HEK293 (cell line): ENCODE results near the gene STC2.

Experiments
- CTCF ChIA-PET: fragments of 350-600 bp; formaldehyde crosslinking; extraction: SDS; loops from one replicate; lab custom pipeline; 2021; ENCODE audit warnings: antibody characterized with exemption; lab: Yijun Ruan, JAX
- POLR2A ChIA-PET: fragments of 300-600 bp; formaldehyde crosslinking; extraction: SDS; loops from one replicate; lab custom pipeline; 2020; ENCODE audit warnings: antibody characterized with exemption, inconsistent platforms; lab: Yijun Ruan, JAX
- H3K27ac ChIP-seq: fragments of 200-500 bp; sonication (Bioruptor generic); 2 replicates; pipeline ENCODE4 v1.5.1; 2014; ENCODE audit warnings: low read depth, low read length, control low read depth, inconsistent platforms; ENCODE audit errors: extremely low read depth
- H3K36me3 ChIP-seq, 2 experiments: fragments of 200-500 bp in 1 of 2; sonication (Bioruptor generic) in 1 of 2; 1 replicate in 1 of 2; 2 replicates in 1 of 2; pipeline ENCODE4 v1.5.1; 2014 to 2017; ENCODE audit warnings: inconsistent platforms in 2 of 2, low read length in 2 of 2; ENCODE audit not compliant: control insufficient read depth in 2 of 2, insufficient read depth in 1 of 2
- H3K4me1 ChIP-seq: fragments of 200-500 bp; sonication (Bioruptor generic); 2 replicates; pipeline ENCODE4 v1.5.1; 2014; ENCODE audit warnings: mild to moderate bottlenecking, low read length, inconsistent platforms; ENCODE audit not compliant: control insufficient read depth, insufficient read depth
- H3K4me3 ChIP-seq: 2 replicates; pipeline ENCODE4 v1.5.1; 2011; ENCODE audit warnings: low read depth, mild to moderate bottlenecking, control low read depth, low read length, moderate library complexity
- H3K9me3 ChIP-seq: fragments of 200-500 bp; sonication (Bioruptor generic); 2 replicates; pipeline ENCODE4 v1.5.1; 2014; ENCODE audit warnings: low read depth, low read length, inconsistent platforms; ENCODE audit not compliant: control insufficient read depth, insufficient read depth
- BCL11B ChIP-seq: fragments of 450-650 bp; formaldehyde crosslinking; IDR thresholded peaks from 2 replicates; pipeline ENCODE4 v1.5.1; 2016; ENCODE audit warnings: low read depth, missing biosample characterization, missing genetic modification characterization
- IKZF3 ChIP-seq: fragments of 450-650 bp; IDR thresholded peaks from 2 replicates; pipeline ENCODE4 v1.5.0; 2018; ENCODE audit warnings: missing biosample characterization, mild to moderate bottlenecking, missing genetic modification characterization, moderate library complexity
- MYNN ChIP-seq: fragments of 450-650 bp; formaldehyde crosslinking; IDR thresholded peaks from 2 replicates; pipeline ENCODE4 v1.5.1; 2016; ENCODE audit warnings: missing biosample characterization, missing genetic modification characterization, borderline replicate concordance
- ZBTB17 ChIP-seq: fragments of 450-650 bp; formaldehyde crosslinking; IDR thresholded peaks from 2 replicates; pipeline ENCODE4 v1.5.1; 2016; ENCODE audit warnings: missing biosample characterization, missing genetic modification characterization
- ZBTB20 ChIP-seq: fragments of 450-650 bp; formaldehyde crosslinking; IDR thresholded peaks from 2 replicates; pipeline ENCODE4 v1.5.1; 2016; ENCODE audit warnings: missing biosample characterization, missing genetic modification characterization
- ZBTB21 ChIP-seq: fragments of 450-650 bp; formaldehyde crosslinking; IDR thresholded peaks from 2 replicates; pipeline ENCODE4 v1.5.1; 2017; ENCODE audit warnings: missing biosample characterization, missing genetic modification characterization
- ZFP3 ChIP-seq: fragments of 450-650 bp; formaldehyde crosslinking; IDR thresholded peaks from 2 replicates; pipeline ENCODE4 v1.5.1; 2016; ENCODE audit warnings: low read depth, missing biosample characterization, missing genetic modification characterization
- ZNF112 ChIP-seq: fragments of 450-650 bp; formaldehyde crosslinking; IDR thresholded peaks from 2 replicates; pipeline ENCODE4 v1.5.0; 2017; ENCODE audit warnings: missing biosample characterization, missing genetic modification characterization
- ZNF121 ChIP-seq: fragments of 450-650 bp; formaldehyde crosslinking; IDR thresholded peaks from 2 replicates; pipeline ENCODE4 v1.5.1; 2016; ENCODE audit warnings: missing biosample characterization, missing genetic modification characterization
- ZNF223 ChIP-seq: fragments of 450-650 bp; formaldehyde crosslinking; IDR thresholded peaks from 2 replicates; pipeline ENCODE4 v1.5.1; 2016; ENCODE audit warnings: missing biosample characterization, missing genetic modification characterization
- ZNF24 ChIP-seq: fragments of 450-650 bp; formaldehyde crosslinking; IDR thresholded peaks from 2 replicates; pipeline ENCODE4 v1.5.1; 2016; ENCODE audit warnings: missing biosample characterization, missing genetic modification characterization
- ZNF248 ChIP-seq: fragments of 450-650 bp; formaldehyde crosslinking; IDR thresholded peaks from 2 replicates; pipeline ENCODE4 v1.5.1; 2017; ENCODE audit warnings: missing biosample characterization, missing genetic modification characterization
- ZNF311 ChIP-seq: fragments of 450-650 bp; formaldehyde crosslinking; IDR thresholded peaks from 2 replicates; pipeline ENCODE4 v1.5.1; 2017; ENCODE audit warnings: missing biosample characterization, missing genetic modification characterization, borderline replicate concordance
- ZNF324 ChIP-seq: fragments of 450-650 bp; formaldehyde crosslinking; IDR thresholded peaks from 2 replicates; pipeline ENCODE4 v1.5.1; 2016; ENCODE audit warnings: missing biosample characterization, missing genetic modification characterization
- ZNF335 ChIP-seq: fragments of 450-650 bp; formaldehyde crosslinking; conservative IDR thresholded peaks from 2 replicates; pipeline ENCODE4 v1.5.1; 2016; ENCODE audit warnings: missing biosample characterization, missing genetic modification characterization
- ZNF366 ChIP-seq: fragments of 450-650 bp; formaldehyde crosslinking; conservative IDR thresholded peaks from 2 replicates; pipeline ENCODE4 v1.5.1; 2016; ENCODE audit warnings: missing biosample characterization, missing genetic modification characterization
- ZNF423 ChIP-seq: fragments of 450-650 bp; formaldehyde crosslinking; IDR thresholded peaks from 2 replicates; pipeline ENCODE4 v1.5.1; 2016; ENCODE audit warnings: missing biosample characterization, missing genetic modification characterization
- ZNF514 ChIP-seq: fragments of 450-650 bp; formaldehyde crosslinking; IDR thresholded peaks from 2 replicates; pipeline ENCODE4 v1.5.1; 2016; ENCODE audit warnings: missing biosample characterization, missing genetic modification characterization
- ZNF585B ChIP-seq: fragments of 450-650 bp; formaldehyde crosslinking; IDR thresholded peaks from 2 replicates; pipeline ENCODE4 v1.5.1; 2016; ENCODE audit warnings: missing biosample characterization, missing genetic modification characterization
- ZNF600 ChIP-seq: fragments of 450-650 bp; formaldehyde crosslinking; IDR thresholded peaks from 2 replicates; pipeline ENCODE4 v1.5.1; 2016; ENCODE audit warnings: missing biosample characterization, missing genetic modification characterization
- ZNF660 ChIP-seq: fragments of 450-650 bp; IDR thresholded peaks from 2 replicates; pipeline ENCODE4 v1.5.1; 2018; ENCODE audit warnings: missing biosample characterization, mild to moderate bottlenecking, missing genetic modification characterization
- ZNF707 ChIP-seq: fragments of 450-650 bp; formaldehyde crosslinking; IDR thresholded peaks from 2 replicates; pipeline ENCODE4 v1.5.1; 2016; ENCODE audit warnings: missing biosample characterization, missing genetic modification characterization
- TF ChIP-seq, protein P1 (sequence below): fragments of 450-650 bp; formaldehyde crosslinking; IDR thresholded peaks from 2 replicates; pipeline ENCODE4 v1.5.1; 2017; ENCODE audit warnings: missing biosample characterization, mild to moderate bottlenecking, missing genetic modification characterization, moderate library complexity
- TF ChIP-seq, protein P2 (sequence below): fragments of 450-650 bp; formaldehyde crosslinking; conservative IDR thresholded peaks from 2 replicates; pipeline ENCODE4 v1.5.1; 2016; ENCODE audit warnings: low read depth, missing biosample characterization, missing genetic modification characterization
- TF ChIP-seq, protein P3 (sequence below): fragments of 450-650 bp; formaldehyde crosslinking; IDR thresholded peaks from 2 replicates; pipeline ENCODE4 v1.5.1; 2016; ENCODE audit warnings: missing biosample characterization, missing genetic modification characterization
- TF ChIP-seq, protein P4 (sequence below): fragments of 450-650 bp; formaldehyde crosslinking; IDR thresholded peaks from 2 replicates; pipeline ENCODE4 v1.5.1; 2017; ENCODE audit warnings: missing biosample characterization, missing genetic modification characterization
- TF ChIP-seq, protein P5 (sequence below): fragments of 450-650 bp; IDR thresholded peaks from 2 replicates; pipeline ENCODE4 v1.5.1; 2018; ENCODE audit warnings: missing biosample characterization, missing genetic modification characterization

STC2 gene

DNA sequence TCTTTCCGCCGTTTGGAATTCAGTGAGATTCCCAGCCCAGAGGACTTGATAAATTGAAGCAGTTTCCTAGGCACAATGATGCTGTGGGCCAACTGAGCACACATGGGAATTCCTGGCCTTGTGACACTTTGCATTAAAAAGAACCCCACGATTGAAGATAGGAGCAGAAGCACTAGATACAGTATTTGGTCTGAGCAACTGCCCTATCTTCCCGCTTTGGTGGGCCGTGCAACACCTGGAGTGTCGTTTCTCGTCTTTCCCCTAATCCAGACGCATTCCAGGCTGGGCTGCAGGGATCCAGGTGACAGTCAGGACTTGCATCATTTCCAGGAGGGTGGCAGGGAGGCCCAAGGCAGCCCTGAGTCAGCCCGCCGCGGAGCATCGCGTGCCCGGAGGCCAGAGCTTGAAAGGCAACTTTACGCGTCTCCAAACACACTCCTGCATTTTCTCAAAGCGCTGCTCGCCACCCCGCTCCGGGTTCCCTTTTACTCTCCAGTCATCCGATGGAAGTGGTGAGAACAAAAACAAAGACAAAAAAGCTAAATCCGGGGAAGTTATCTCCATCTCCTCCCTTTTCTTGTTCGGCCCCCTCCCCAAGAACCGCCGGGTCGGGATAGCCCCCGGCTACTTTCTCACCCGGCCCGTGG is 753 bp upstream of the STC2 start:
- ChIA-PET CTCF (interaction anchor here (0.6 to 7.8 kb wide), 10 partner anchors 10 to 622 kb away, joined by 3 to 212 read pairs (median 4); no protein-coding TSS in a partner anchor), POLR2A (interaction anchor here (0.7 to 6.2 kb wide), 20 partner anchors 12 to 614 kb away, joined by 3 to 134 read pairs (median 3); partner anchors contain the start of genes ATP6V0E1, BNIP1, DUSP1 and NKX2-5)
- peak overlapping the region; percentile 88 for H3K27ac ChIP-seq
- no peaks in the 10 kb centered on the region for H3K4me1 ChIP-seq
- peaks cover 0 to 19% of the 10 kb centered on the region in 2 experiments; a peak in 2 of 3 replicates for H3K36me3 ChIP-seq
- H3K9me3 ChIP-seq, result no peaks in the 10 kb centered on the region
- H3K4me3 ChIP-seq, result peak overlapping the region; percentile 62
- TF ChIP-seq ZNF514 (no peak), IKZF3 (tag by site-specific recombination) (peak; percentile 72; the same call in 1 of the 2 replicates), ZNF24 (0 out of 2 replicates have a peak, but pooled peaks have one; percentile 12), ZNF660 (tag by site-specific recombination) (peak; percentile 9), ZBTB21 (tag by site-specific recombination) (0 out of 2 replicates have a peak, but pooled peaks have one; percentile 9), ZNF311 (tag by site-specific recombination) (no peak), ZNF248 (no peak), ZNF707 (tag by site-specific recombination) (peak; percentile 59), ZFP3 (tag by site-specific recombination) (no peak), MYNN (tag by site-specific recombination) (no peak), ZNF112 (tag by site-specific recombination) (no peak), ZBTB20 (tag by site-specific recombination) (peak; percentile 64; the same call in 1 of the 2 replicates), ZNF366 (tag by site-specific recombination) (peak; percentile 77), ZNF423 (tag by site-specific recombination) (peak; percentile 31; the same call in 1 of the 2 replicates), ZNF335 (tag by site-specific recombination) (peak; percentile 12; the same call in 1 of the 2 replicates), ZBTB17 (peak; percentile 58), ZNF585B (no peak), ZNF121 (tag by site-specific recombination) (no peak), ZNF223 (tag by site-specific recombination) (0 out of 2 replicates have a peak, but pooled peaks have one; percentile 37), ZNF324 (0 out of 2 replicates have a peak, but pooled peaks have one; percentile 63), BCL11B (tag by site-specific recombination) (no peak), ZNF600 (tag by site-specific recombination) (peak; percentile 44)
- TF ChIP-seq, protein P1, sequence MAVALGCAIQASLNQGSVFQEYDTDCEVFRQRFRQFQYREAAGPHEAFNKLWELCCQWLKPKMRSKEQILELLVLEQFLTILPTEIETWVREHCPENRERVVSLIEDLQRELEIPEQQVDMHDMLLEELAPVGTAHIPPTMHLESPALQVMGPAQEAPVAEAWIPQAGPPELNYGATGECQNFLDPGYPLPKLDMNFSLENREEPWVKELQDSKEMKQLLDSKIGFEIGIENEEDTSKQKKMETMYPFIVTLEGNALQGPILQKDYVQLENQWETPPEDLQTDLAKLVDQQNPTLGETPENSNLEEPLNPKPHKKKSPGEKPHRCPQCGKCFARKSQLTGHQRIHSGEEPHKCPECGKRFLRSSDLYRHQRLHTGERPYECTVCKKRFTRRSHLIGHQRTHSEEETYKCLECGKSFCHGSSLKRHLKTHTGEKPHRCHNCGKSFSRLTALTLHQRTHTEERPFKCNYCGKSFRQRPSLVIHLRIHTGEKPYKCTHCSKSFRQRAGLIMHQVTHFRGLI, result no peak
- TF ChIP-seq, protein P2, sequence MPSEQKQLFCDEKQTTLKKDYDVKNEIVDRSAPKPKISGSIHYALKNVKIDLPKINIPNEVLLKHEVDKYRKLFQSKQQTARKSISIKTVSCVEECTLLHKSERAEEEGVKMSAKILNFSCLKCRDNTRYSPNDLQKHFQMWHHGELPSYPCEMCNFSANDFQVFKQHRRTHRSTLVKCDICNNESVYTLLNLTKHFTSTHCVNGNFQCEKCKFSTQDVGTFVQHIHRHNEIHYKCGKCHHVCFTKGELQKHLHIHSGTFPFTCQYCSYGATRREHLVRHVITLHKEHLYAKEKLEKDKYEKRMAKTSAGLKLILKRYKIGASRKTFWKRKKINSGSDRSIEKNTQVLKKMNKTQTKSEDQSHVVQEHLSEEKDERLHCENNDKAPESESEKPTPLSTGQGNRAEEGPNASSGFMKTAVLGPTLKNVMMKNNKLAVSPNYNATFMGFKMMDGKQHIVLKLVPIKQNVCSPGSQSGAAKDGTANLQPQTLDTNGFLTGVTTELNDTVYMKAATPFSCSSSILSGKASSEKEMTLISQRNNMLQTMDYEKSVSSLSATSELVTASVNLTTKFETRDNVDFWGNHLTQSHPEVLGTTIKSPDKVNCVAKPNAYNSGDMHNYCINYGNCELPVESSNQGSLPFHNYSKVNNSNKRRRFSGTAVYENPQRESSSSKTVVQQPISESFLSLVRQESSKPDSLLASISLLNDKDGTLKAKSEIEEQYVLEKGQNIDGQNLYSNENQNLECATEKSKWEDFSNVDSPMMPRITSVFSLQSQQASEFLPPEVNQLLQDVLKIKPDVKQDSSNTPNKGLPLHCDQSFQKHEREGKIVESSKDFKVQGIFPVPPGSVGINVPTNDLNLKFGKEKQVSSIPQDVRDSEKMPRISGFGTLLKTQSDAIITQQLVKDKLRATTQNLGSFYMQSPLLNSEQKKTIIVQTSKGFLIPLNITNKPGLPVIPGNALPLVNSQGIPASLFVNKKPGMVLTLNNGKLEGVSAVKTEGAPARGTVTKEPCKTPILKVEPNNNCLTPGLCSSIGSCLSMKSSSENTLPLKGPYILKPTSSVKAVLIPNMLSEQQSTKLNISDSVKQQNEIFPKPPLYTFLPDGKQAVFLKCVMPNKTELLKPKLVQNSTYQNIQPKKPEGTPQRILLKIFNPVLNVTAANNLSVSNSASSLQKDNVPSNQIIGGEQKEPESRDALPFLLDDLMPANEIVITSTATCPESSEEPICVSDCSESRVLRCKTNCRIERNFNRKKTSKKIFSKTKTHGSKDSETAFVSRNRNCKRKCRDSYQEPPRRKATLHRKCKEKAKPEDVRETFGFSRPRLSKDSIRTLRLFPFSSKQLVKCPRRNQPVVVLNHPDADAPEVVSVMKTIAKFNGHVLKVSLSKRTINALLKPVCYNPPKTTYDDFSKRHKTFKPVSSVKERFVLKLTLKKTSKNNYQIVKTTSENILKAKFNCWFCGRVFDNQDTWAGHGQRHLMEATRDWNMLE (tag by site-specific recombination), result no peak
- TF ChIP-seq, protein P3, sequence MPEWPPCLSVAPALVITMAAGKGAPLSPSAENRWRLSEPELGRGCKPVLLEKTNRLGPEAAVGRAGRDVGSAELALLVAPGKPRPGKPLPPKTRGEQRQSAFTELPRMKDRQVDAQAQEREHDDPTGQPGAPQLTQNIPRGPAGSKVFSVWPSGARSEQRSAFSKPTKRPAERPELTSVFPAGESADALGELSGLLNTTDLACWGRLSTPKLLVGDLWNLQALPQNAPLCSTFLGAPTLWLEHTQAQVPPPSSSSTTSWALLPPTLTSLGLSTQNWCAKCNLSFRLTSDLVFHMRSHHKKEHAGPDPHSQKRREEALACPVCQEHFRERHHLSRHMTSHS (tag by site-specific recombination), result no peak
- TF ChIP-seq, protein P4, sequence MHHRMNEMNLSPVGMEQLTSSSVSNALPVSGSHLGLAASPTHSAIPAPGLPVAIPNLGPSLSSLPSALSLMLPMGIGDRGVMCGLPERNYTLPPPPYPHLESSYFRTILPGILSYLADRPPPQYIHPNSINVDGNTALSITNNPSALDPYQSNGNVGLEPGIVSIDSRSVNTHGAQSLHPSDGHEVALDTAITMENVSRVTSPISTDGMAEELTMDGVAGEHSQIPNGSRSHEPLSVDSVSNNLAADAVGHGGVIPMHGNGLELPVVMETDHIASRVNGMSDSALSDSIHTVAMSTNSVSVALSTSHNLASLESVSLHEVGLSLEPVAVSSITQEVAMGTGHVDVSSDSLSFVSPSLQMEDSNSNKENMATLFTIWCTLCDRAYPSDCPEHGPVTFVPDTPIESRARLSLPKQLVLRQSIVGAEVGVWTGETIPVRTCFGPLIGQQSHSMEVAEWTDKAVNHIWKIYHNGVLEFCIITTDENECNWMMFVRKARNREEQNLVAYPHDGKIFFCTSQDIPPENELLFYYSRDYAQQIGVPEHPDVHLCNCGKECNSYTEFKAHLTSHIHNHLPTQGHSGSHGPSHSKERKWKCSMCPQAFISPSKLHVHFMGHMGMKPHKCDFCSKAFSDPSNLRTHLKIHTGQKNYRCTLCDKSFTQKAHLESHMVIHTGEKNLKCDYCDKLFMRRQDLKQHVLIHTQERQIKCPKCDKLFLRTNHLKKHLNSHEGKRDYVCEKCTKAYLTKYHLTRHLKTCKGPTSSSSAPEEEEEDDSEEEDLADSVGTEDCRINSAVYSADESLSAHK (tag by site-specific recombination), result peak; percentile 5; the same call in 1 of the 2 replicates
- TF ChIP-seq, protein P5, sequence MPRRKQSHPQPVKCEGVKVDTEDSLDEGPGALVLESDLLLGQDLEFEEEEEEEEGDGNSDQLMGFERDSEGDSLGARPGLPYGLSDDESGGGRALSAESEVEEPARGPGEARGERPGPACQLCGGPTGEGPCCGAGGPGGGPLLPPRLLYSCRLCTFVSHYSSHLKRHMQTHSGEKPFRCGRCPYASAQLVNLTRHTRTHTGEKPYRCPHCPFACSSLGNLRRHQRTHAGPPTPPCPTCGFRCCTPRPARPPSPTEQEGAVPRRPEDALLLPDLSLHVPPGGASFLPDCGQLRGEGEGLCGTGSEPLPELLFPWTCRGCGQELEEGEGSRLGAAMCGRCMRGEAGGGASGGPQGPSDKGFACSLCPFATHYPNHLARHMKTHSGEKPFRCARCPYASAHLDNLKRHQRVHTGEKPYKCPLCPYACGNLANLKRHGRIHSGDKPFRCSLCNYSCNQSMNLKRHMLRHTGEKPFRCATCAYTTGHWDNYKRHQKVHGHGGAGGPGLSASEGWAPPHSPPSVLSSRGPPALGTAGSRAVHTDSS, result no peak
